HUES6 (cell line): ENCODE results near the gene MSANTD1.

Source experiments
- H3K27ac ChIP-seq: 2 replicates; pipeline ENCODE4 v1.7.0; 2013; ENCODE audit warnings: low read depth, mild to moderate bottlenecking, low read length, inconsistent platforms
- H3K27me3 ChIP-seq: 2 replicates; pipeline ENCODE4 v1.6.1; 2013; ENCODE audit warnings: low read length; ENCODE audit not compliant: control insufficient read depth, insufficient read depth
- H3K36me3 ChIP-seq: 2 replicates; pipeline ENCODE4 v1.6.1; 2013; ENCODE audit warnings: low read length; ENCODE audit not compliant: control insufficient read depth, insufficient read depth
- H3K4me1 ChIP-seq: 2 replicates; pipeline ENCODE4 v1.6.1; 2013; ENCODE audit warnings: low read length; ENCODE audit not compliant: control insufficient read depth, insufficient read depth
- H3K4me3 ChIP-seq: 2 replicates; pipeline ENCODE4 v1.5.1; 2013; ENCODE audit warnings: low read depth, low read length
- H3K9ac ChIP-seq: one replicate; pipeline ENCODE4 v1.6.1; 2013; ENCODE audit warnings: mild to moderate bottlenecking, low read length
- H3K9me3 ChIP-seq: 2 replicates; pipeline ENCODE4 v1.6.1; 2013; ENCODE audit warnings: low read depth, low read length; ENCODE audit not compliant: control insufficient read depth, insufficient read depth

The MSANTD1 gene

DNA sequence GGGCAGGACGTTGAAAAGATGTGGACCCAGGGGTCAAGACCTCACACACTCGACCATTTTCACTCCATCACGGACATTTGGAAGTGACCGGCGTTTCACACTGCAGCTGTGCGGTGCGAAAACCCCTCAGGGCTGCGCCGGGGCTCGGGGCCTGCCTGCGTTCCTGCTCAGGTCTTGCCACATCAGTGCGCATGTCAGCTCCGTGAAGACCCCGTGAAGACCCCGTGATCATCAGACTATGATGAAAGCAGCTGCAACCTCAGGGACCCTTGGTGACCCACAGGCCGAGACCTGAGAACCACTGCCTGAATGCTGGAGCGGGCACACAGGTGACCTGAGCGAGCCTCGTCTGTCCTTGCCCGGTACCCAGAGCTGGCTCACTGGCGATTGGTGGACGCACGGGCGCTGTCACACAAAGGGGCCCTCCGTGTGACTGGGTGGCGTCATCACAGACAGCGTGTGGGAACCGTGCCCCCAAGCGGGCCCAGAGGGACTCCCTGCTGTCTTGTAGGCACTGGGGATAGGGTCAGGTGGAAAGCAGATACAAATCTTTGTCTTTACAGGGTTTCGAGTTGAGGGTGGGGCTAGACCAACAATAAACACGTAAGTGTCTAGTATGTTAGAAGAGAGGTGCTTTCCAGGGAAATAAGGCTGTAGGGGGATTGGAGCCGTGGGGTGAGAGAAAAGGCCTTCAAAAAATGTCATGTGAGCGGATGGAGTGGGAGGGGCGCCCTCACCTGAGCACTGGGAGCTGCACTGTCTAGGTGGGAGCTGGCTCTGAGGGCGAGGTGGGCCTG lies 12.7 kb downstream of the MSANTD1 start:
- Histone ChIP-seq H3K36me3 (no peaks in the 10 kb centered on the region), H3K4me3 (no peak overlapping the region), H3K27me3 (no peaks in the 10 kb centered on the region), H3K4me1 (no peaks in the 10 kb centered on the region), H3K9me3 (no peaks in the 10 kb centered on the region), H3K9ac (no peak overlapping the region), H3K27ac (no peak overlapping the region)

DNA sequence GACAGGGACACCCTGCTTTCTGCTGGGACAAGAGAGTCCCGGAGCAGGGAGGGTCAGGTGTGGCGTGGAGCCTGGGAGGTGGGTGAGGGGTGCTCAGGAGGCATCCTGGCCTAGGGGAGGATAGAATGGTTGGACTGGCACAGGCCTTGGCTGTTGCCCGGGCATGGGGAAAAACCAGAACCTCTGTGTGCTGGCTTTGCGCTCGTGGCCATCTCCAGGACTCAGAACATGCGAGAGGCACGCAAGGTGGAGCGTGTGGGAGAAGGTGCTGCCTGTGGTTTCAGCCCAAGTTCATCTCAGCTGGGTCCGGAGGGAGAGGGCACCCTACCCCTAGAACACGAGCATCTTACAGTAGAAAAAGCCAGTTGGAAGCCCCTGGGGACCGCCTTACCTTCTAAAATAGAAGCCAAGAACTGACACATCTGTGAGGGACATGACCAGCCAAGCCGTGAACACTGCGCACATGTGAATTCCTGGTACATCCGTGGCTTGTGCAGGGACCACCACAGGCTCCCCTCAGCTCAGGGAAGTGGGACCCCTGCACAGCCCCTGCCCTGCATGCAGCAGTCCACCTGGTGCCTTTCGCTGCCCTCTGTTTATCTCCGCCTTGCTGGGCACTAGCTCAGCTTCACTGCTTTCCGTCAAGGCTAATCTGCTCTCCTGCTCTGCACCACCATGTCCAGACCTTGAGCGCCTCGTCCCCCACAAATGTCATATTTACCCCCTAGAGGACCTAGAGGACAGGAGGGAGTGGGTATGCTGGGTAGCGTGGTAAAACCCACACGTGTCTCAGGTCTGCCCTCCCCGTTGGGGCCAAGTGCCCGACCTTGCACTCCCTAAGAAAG lies 13.5 kb downstream of the MSANTD1 start:
- Histone ChIP-seq H3K27ac (no peak overlapping the region), H3K36me3 (no peaks in the 10 kb centered on the region), H3K4me3 (no peak overlapping the region), H3K4me1 (no peaks in the 10 kb centered on the region), H3K9me3 (no peaks in the 10 kb centered on the region), H3K9ac (no peak overlapping the region), H3K27me3 (no peaks in the 10 kb centered on the region)

DNA sequence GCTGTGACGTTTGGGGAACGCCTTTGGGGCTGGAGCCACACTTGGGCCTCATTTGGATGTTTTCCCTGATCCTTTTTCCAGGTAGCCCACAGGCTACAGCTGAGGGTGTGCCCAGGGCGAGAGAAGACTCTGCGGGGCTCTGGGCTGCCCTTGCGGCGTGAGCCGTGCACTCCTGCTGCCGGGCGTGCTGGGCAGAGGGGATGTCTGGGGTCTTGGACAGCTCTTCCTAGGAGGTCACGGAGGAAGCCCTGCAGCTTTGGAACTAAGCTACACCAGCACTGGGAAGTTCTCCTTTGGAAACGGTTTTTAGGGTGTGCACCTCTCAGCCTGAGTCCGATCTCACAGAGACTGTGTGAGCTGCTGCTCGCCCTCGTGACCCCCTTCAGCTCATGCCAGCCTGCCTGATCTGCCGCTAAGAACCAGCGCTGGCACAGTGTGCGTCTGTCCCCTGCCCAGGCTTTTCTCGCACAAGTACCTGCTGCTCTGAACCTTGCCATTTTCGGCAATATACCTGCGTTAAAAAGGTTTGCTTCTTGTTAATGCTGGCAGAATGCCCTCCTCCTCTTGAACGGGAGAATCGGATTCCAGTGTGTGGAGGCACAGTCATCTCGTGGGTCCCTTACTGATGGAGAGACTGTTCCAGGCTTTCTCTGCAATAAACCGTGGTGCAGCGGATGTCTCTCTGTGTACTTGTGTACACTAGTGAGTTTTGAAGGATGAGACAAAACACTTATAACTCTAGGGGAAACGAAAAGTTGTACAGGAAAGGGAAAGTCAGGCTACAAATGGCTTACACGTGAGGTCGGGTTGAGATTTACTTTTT lies 14.3 kb downstream of the MSANTD1 start:
- no peak overlapping the region for H3K4me3 ChIP-seq
- no peaks in the 10 kb centered on the region for H3K9me3 ChIP-seq
- no peaks in the 10 kb centered on the region for H3K27me3 ChIP-seq
- no peaks in the 10 kb centered on the region for H3K4me1 ChIP-seq
- H3K27ac ChIP-seq = no peak overlapping the region
- no peak overlapping the region for H3K9ac ChIP-seq
- no peaks in the 10 kb centered on the region for H3K36me3 ChIP-seq

DNA sequence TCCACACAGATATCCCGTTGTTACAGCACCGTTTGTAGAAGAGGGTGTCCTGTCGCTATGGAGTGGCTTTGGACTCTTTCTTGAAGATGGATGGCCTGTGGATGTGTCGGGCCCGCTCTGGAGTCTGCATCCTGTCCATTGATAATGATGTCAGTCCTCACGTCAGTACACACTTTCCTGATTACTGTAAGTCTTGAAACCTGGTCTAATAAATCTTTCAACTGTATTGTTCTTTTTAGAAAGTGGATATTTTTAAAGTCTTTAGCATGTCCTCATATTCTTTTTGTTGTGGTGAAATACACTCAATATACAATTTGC lies 14.9 kb downstream of the MSANTD1 start:
- H3K27me3 ChIP-seq = no peaks in the 10 kb centered on the region
- H3K9ac ChIP-seq = no peak overlapping the region
- no peak overlapping the region for H3K27ac ChIP-seq
- peaks cover 5% of the 10 kb centered on the region for H3K4me1 ChIP-seq
- no peaks in the 10 kb centered on the region for H3K9me3 ChIP-seq
- no peak overlapping the region for H3K4me3 ChIP-seq
- no peaks in the 10 kb centered on the region for H3K36me3 ChIP-seq

DNA sequence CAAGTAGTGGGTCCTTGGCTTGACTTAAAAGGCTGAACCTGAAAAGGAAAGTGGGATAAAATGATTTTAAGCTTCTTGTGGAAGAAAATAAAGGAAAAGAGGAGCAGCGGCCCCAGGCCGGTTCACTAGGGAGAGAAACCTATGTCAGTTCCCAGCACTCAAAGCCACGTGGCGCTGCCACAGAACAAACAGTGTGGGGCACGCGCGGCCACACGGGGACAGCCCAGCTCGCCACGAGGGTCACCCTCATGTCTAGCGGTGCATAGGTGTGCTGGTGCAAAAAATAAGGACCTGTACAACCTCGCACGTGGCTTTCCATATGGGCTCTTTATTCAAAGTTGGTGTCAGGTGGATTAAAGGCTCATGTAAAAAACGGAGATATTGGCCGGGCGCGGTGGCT lies 17.1 kb downstream of the MSANTD1 start:
- peaks cover 13% of the 10 kb centered on the region for H3K4me1 ChIP-seq
- no peaks in the 10 kb centered on the region for H3K9me3 ChIP-seq
- no peaks in the 10 kb centered on the region for H3K36me3 ChIP-seq
- no peaks in the 10 kb centered on the region for H3K27me3 ChIP-seq
- no peak overlapping the region for H3K27ac ChIP-seq
- H3K9ac ChIP-seq = no peak overlapping the region
- no peak overlapping the region for H3K4me3 ChIP-seq

DNA sequence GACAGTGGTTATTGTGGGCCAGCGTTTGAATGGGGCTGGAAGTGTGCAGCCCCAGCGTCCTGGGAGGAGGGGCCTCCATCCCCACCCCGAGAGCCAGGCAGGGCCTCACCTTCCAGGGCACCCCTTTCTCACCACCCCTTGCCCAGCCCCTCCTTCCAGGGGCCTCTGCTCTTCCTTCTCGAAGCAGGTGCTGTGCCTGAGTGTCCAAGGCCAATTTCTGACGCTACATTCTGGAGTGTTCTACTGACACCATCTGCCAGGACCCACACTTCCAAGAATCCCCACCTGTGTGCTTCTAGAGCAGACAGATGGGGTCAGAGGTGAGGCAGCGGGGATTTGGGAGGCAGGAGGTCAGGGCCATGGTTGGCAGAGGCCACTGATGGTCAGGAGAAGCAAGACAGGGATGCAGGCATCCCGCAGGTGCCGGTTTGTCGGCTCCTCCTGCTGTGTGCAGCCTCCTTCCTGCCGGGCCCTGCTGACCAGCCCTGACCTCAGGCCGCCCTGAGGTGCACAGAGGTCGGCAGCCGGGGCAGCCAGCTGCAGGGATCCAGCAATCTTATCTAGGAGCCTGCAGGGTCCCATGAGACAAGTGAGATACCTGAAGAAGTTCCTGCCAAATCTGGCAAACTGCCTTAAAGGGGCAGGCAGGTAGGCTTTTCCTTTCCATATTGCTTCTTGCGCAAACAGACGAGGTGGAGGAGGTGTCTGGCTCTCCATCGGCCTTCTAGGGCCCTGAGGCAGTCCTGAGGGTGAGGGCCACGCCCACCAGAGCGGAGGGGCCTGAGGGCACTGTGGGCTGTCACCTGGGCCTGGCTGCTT lies 18.8 kb downstream of the MSANTD1 start:
- no peaks in the 10 kb centered on the region for H3K36me3 ChIP-seq
- peaks cover 13% of the 10 kb centered on the region for H3K4me1 ChIP-seq

DNA sequence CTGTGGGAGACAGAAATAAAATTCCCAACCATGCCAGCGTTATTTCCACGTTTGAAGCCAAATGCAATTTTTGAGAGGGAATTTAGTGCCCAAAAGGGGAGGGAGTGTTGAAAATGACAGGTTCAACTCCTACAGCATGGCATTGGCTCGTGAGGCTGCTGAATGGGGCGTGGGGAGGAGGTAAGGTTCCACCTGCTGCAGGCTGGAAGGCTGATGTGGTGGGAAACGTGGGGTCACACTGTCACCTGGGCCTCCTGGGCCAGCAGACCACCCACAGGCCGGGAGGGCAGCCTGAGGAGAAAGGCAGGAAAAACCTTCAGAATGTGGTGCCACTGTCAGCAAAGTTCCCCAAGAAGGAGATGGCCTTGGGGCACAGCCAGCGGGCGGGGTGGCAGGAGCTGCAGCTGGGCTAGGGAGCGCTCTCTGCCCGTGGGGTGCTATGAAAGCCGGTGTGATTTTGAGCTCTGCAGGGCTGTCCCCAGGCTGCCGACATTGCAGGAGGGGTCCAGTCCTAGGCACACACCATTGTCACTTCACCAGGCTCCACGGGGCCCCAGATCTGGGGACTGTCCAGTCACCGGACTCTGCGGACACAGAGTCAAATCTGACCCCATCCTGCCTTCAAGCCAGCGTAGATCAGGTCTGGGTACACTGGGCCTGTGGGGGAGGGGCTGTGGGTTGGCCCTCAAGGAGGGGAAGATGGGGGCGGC lies 19.6 kb downstream of the MSANTD1 start:
- no peak overlapping the region for H3K9ac ChIP-seq
- no peak overlapping the region for H3K4me3 ChIP-seq
- no peaks in the 10 kb centered on the region for H3K9me3 ChIP-seq
- peaks cover 13% of the 10 kb centered on the region for H3K4me1 ChIP-seq
- H3K36me3 ChIP-seq = no peaks in the 10 kb centered on the region
- no peak overlapping the region for H3K27ac ChIP-seq
- no peaks in the 10 kb centered on the region for H3K27me3 ChIP-seq

More for the DNA sequence above, 18.8 kb downstream of the MSANTD1 start:
- Histone ChIP-seq H3K27me3 (no peaks in the 10 kb centered on the region), H3K4me3 (no peak overlapping the region), H3K27ac (no peak overlapping the region), H3K9me3 (no peaks in the 10 kb centered on the region), H3K9ac (no peak overlapping the region)

DNA sequence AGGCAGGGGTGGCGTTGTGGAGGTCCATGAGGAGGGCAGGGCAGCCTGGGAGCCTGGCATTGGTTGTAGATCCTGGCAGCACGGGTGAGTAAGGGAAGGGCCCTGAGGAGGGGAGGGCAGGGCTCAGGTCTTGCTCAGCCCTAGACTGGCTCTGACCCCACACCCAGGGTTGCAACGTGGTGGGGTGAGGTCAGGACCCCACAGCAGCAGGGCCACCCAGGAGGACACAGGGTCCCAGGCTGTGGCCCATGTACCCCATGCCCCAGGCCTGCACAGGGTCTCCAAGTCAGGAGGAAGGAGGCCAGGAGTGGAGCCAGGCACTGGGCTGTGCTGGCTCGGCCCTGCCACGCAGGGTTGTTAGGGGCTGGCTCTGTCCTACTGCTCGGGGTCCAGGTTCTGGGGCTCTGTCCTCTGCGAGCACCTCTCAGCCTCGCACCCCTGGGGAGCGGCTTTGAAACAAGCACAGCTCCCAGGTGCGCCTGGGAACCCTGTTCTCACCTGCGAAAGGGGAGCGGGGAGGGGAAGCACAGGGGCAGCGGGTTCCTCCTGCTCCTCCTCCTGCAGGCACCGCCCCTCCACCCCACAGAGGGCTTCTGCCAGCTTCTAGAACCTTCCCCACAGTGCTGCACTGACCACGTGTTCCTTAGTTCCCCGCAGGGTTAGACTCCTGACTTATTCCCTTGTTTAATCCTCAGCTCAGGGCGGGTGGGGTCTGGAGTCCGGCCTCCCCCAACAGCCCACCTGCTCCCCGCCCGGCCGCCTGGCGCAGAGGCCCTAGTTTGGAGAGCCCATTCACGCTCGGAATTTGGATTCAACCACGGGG lies 20.4 kb downstream of the MSANTD1 start:
- Histone ChIP-seq H3K27ac (no peak overlapping the region), H3K36me3 (no peaks in the 10 kb centered on the region), H3K4me3 (no peak overlapping the region), H3K27me3 (no peaks in the 10 kb centered on the region), H3K4me1 (peaks cover 13% of the 10 kb centered on the region), H3K9ac (no peak overlapping the region), H3K9me3 (no peaks in the 10 kb centered on the region)

DNA sequence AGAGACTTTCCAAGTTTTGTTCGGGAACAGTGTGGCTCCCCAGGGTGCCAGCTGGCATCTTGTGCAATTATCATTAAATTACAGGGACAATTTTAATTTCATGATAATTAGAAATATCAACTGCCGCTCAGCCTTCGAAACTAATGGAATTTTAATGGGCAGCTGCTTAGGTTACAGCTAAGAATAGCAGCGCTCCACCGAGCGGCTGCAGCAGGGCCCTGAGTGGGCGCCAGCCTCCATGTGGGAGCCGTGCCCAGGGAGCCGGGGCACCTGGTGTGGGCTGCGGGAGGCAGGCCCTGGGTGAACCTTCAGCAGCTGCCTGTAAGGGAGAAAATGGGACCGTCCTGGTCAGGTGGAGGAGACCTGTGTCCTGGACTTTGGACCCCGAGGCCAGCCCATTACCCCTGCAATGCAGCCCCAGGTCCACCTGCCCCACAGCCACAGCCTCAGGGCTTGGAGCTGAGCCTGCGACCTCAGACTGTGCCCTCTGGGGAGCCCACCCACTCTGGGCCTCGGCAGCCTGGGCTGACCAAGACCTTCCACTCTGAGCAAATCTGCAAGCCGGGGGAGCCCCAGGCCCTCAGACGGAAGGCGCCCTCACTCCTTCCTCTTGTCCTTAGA lies 21.1 kb downstream of the MSANTD1 start:
- H3K9ac ChIP-seq = no peak overlapping the region
- no peak overlapping the region for H3K4me3 ChIP-seq
- H3K4me1 ChIP-seq = peaks cover 13% of the 10 kb centered on the region
- H3K27ac ChIP-seq = no peak overlapping the region
- H3K36me3 ChIP-seq = no peaks in the 10 kb centered on the region
- H3K9me3 ChIP-seq = no peaks in the 10 kb centered on the region
- H3K27me3 ChIP-seq = no peaks in the 10 kb centered on the region
